Measurements from ENCODE around the gene VIPAS39. TPM values are rescaled to one million over a fixed set of nuclear protein-coding genes. Genes with fewer than 3 reads are reported as not detected.
A peak's percentile ranks its signal among the peaks of the same experiment; 100 is the strongest.

Gene VIPAS39
- total and polyA plus RNA-seq, 2 of the 13 experiments (the other 11 are each of a cell fraction or from before 2014, with no cell fraction given), result 13.3 to 21.5 TPM

DNA sequence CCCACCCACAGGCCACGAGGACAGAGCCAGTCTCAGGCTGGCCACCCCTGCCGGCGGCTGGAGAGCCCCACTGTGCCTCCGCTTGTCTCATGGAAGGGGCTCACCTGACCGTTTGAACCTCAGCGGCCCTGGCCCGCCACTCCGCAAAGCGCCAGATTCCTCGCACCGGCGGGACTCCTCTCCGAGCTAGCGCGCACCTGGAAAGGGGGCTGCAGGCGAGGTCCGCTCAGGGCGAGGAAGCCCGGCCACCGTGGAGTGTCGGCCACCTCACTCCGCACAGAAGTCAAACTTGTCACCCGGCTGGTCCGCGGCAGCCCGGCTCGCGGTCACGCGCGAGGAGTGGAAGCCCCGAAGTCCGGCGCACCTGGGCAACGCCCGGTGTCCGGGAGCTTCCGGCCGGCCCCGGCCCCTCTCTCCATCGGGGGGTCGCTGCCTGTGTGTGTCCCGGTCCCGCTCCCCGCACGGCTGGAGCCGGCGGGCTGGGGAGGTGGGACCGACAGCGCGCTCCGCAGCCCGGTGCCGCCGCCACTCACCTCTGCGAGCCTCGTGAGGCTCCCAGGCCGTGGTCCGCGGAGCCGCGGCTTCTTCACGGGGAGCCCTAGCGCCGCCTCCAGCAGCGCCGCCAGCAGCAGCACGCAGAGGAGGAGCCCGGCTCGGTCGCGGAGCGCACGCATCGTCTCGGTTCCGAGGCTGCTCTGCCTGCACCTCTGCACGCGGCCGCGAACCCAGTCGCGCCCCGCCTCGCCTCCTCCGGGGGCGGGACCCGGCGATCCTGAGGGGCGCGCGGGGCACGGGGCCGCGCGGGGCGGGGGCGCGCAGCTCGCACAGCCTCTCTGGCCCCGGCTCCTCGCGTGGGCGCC lies 40.9 kb upstream of the VIPAS39 start, which contains the start of gene ISM2 (continued):
- TF ChIP-seq, protein P1, sequence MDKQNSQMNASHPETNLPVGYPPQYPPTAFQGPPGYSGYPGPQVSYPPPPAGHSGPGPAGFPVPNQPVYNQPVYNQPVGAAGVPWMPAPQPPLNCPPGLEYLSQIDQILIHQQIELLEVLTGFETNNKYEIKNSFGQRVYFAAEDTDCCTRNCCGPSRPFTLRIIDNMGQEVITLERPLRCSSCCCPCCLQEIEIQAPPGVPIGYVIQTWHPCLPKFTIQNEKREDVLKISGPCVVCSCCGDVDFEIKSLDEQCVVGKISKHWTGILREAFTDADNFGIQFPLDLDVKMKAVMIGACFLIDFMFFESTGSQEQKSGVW (CRISPR knock-in tag; IDR thresholded peaks at IDR 0.05; ENCODE audit: borderline replicate concordance), result no peak; the same call in 1 of the 2 replicates
- TF ChIP-seq TMF1 (CRISPR knock-in tag; IDR thresholded peaks at IDR 0.05; ENCODE audit: low read depth) (no peak), ZNF547 (CRISPR knock-in tag; IDR thresholded peaks at IDR 0.05) (peak; percentile 78; the same call in 1 of the 2 replicates), CBX2 (IDR thresholded peaks at IDR 0.05; ENCODE audit: low read depth, low read length) (no peak), CBX2 (CRISPR knock-in tag; IDR thresholded peaks at IDR 0.05; ENCODE audit: low read depth) (no peak), ZNF253 (CRISPR knock-in tag; IDR thresholded peaks at IDR 0.05; ENCODE audit: borderline replicate concordance) (0 out of 2 replicates have a peak, but pooled peaks have one; percentile 66), HES4 (CRISPR knock-in tag; IDR thresholded peaks at IDR 0.05; ENCODE audit: borderline replicate concordance) (no peak), FOXK1 (CRISPR knock-in tag; IDR thresholded peaks at IDR 0.05; ENCODE audit: borderline replicate concordance, low read depth) (0 out of 2 replicates have a peak, but pooled peaks have one; percentile 19), ZFP1 (CRISPR knock-in tag; IDR thresholded peaks at IDR 0.05) (no peak), SAP130 (CRISPR knock-in tag; IDR thresholded peaks at IDR 0.05; ENCODE audit: low read depth) (peak; percentile 9), CHD2 (IDR thresholded peaks at IDR 0.05; ENCODE audit: low read depth, low read length) (no peak), ZC3H4 (CRISPR knock-in tag; IDR thresholded peaks at IDR 0.05; ENCODE audit: borderline replicate concordance) (no peak), ZNF468 (CRISPR knock-in tag; IDR thresholded peaks at IDR 0.05) (0 out of 2 replicates have a peak, but pooled peaks have one; percentile 50), NFYC (CRISPR knock-in tag; IDR thresholded peaks at IDR 0.05) (no peak), NR2F1 (CRISPR knock-in tag; IDR thresholded peaks at IDR 0.05) (no peak), ZNF329 (CRISPR knock-in tag; IDR thresholded peaks at IDR 0.05; ENCODE audit: low read depth) (peak; percentile 99), ZNF274 (CRISPR knock-in tag; IDR thresholded peaks at IDR 0.05) (0 out of 2 replicates have a peak, but pooled peaks have one; percentile 27), ZNF331 (CRISPR knock-in tag; IDR thresholded peaks at IDR 0.05) (0 out of 2 replicates have a peak, but pooled peaks have one; percentile 27), CBFB (CRISPR knock-in tag; IDR thresholded peaks at IDR 0.05) (no peak), ZNF160 (CRISPR knock-in tag; IDR thresholded peaks at IDR 0.05) (no peak; the same call in 1 of the 2 replicates), HNRNPUL1 (IDR thresholded peaks at IDR 0.05; ENCODE audit: low read depth, low read length) (no peak), ZNF564 (CRISPR knock-in tag; IDR thresholded peaks at IDR 0.05) (peak; percentile 63; the same call in 1 of the 2 replicates), RBFOX2 (IDR thresholded peaks at IDR 0.05; ENCODE audit: low read depth, low read length) (peak; percentile 59; the same call in 1 of the 2 replicates), ZNF883 (CRISPR knock-in tag; IDR thresholded peaks at IDR 0.05; ENCODE audit: not compliant biosample characterization) (peak; percentile 65), ZNF530 (CRISPR knock-in tag; IDR thresholded peaks at IDR 0.05; ENCODE audit: low read depth) (0 out of 2 replicates have a peak, but pooled peaks have one; percentile 17), ZEB1 (IDR thresholded peaks at IDR 0.05; ENCODE audit: insufficient replicate concordance, low read depth) (no peak)
- TF ChIP-seq, protein P2, sequence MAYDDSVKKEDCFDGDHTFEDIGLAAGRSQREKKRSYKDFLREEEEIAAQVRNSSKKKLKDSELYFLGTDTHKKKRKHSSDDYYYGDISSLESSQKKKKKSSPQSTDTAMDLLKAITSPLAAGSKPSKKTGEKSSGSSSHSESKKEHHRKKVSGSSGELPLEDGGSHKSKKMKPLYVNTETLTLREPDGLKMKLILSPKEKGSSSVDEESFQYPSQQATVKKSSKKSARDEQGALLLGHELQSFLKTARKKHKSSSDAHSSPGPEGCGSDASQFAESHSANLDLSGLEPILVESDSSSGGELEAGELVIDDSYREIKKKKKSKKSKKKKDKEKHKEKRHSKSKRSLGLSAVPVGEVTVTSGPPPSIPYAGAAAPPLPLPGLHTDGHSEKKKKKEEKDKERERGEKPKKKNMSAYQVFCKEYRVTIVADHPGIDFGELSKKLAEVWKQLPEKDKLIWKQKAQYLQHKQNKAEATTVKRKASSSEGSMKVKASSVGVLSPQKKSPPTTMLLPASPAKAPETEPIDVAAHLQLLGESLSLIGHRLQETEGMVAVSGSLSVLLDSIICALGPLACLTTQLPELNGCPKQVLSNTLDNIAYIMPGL (CRISPR knock-in tag; IDR thresholded peaks at IDR 0.05; ENCODE audit: borderline replicate concordance in 1 of 2, low read depth in 1 of 2), result peak in 1 of 2 experiments; percentile 70; a peak in 3 of 4 replicates
- TF ChIP-seq, protein P3, sequence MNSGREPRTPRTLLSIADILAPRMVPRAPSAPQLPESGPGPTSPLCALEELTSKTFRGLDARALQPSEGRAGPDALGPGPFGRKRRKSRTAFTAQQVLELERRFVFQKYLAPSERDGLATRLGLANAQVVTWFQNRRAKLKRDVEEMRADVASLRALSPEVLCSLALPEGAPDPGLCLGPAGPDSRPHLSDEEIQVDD (CRISPR knock-in tag; IDR thresholded peaks at IDR 0.05; ENCODE audit: borderline replicate concordance), result peak; percentile 74; the same call in 1 of the 2 replicates
